ENCODE measurements around the gene CERS6. TPM values are rescaled to one million over a fixed set of nuclear protein-coding genes. Genes with fewer than 3 reads are reported as not detected.
"Not testable (repeated sequence)": the region's sequence is repeated elsewhere in the genome, so short reads cannot be mapped to it uniquely, and the experiment has no call there.

CERS6 gene
- polyA plus RNA-seq, 4 donors: 41.8 to 50.6 (median 47.4) TPM

DNA sequence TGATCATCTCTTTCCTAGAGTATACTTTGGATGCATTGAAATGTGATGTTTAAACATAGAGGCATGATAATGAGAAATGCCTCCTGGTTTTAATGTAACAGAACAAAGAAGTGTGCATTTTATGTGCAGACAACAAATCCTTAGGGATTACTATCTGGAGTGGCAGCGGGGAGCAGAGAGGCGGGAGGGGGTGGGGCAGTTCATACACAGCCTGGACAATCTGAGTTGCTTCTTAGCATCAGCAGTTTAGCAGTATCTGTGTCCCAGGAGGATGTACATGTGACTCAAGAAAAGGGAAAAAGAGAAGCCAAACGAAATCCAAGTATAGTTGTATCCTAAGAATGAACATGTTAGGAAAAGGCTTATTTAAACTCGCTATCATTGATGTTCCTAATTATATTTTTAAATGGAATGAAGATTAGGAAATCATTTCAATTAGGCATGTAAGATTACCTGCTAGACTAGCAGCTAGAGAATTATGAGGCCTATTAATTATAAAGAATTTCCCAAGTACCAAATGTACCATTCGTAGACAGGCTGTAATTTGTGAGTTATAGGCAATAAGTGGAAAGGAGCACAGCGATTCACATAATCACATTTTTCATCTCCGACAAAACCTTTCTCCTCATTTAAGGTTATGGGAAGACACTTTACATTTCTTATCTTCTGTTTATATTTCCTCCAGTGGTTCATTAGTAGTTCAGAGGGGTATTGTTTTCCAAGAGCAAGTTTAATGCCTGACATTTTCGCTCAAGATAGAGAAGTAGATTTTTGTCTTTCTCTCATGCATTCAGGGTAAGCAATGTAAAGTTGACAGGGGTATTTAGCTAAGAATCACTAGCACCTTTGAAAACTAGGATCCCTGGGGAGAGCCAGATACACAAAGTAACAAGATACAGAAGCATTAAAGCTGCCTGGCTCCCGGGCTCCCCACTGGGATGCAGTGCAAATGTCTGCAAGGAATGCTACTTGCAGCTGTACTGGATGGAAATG, 205.1 kb downstream of the CERS6 start:
- no peak for DNase-seq (ENCODE audit: low read depth in 4 of 4, low spot score in 2 of 4)

DNA sequence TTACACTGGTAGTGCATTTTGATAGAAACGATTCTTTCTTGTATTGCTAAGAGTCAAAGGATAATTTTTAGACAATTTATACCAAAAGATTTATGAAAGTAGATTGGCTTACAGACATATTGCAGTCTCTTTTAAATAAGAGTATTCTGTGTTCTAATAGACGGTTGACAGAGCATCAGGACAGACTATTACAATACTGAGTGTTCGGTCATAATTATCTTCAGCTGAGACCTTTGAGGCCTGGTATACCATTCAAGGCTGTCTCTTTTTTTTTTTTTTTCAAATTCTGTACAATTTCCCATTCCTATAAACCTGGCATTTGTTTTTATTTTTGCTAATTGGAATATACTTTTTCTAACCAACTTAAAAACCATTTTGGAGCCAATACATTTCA, 205.8 kb downstream of the CERS6 start:
- DNase-seq (ENCODE audit: low read depth in 4 of 4, low spot score in 2 of 4): no peak

DNA sequence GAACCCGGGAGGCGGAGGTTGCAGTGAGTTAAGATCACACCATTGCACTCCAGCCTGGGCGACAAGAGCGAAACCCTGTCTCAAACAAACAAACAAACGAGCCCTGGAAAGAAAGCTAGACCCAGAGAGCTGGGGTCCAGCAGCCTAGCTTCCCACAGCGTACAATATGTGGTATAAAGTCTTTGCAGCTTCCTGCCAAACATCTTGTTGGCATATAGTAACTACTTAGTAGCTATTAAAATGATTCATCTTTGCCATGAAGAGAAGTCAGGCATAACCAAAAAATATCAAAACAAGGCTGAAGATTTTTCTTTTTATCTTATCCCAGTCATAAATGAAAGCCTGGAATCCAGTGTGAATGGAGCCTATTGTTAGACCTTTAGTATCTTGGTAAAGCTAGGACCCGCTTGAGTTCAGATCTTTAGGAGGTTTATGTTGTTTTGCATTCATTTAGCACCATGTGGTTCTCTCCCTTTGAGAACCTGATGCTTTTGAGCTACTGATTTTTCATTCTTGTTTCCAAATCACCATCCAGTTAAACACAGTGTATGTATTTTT, 206.7 kb downstream of the CERS6 start:
- DNase-seq (ENCODE audit: low read depth in 4 of 4, low spot score in 2 of 4): no peak

DNA sequence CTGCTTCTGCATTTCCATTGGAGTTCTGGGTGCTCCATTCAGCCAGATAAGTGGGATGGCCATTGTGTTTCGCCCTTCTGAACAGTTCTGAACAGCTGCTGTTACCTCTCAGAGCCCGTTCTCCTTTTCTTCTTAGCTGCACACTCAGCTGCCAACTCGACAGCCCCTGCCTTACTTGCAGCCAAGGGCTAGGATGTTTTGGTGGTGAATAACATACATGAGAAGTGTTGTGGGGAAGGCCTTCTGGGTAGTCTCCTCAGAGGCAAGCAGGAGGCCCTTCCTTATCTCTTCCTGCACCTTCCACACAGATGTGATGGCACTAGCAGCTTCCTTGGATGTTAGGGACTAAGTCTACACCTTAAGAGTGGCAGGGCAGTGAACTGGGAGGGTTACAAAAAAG, 207.9 kb downstream of the CERS6 start:
- DNase-seq (ENCODE audit: low read depth in 4 of 4, low spot score in 2 of 4): no peak

DNA sequence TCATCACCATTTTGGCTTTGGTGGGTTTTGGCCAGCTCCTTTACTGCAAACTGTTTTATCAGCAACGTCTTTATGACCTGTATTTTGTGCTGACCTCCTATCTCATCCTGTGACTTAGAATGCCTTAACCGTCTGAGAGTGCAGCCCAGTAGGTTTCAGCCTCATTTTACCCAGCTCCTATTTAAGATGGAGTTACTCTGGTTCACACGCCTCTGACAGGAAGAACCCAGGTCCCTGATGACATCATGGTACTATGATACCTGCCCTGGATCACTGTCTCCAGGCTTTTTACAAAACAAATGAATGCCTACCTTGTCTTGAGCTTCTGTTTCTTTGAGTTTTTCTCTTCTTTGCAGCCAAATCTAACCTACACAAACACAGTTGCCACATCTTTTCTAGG, 208.6 kb downstream of the CERS6 start:
- not testable (repeated sequence) for DNase-seq (ENCODE audit: low read depth in 4 of 4, low spot score in 2 of 4)

DNA sequence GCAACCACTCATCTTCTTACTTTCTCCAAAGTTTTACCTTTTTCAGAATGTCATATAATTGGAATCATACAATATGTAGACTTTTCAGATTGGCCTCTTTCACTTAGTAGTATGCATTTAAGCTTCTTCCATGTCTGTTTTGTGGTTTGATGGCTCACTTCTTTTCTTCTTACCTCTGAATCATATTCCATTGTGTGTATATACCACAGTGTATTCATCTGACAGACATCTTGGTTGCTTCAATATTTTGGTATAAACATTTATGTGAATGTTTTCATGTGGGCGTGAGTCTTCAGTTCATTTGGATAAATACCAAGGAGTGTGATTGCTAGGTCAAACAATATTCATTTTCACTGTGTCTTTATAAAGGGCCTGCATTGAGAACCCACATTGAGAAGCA, 210.3 kb downstream of the CERS6 start:
- DNase-seq (ENCODE audit: low read depth in 4 of 4, low spot score in 2 of 4): no peak

DNA sequence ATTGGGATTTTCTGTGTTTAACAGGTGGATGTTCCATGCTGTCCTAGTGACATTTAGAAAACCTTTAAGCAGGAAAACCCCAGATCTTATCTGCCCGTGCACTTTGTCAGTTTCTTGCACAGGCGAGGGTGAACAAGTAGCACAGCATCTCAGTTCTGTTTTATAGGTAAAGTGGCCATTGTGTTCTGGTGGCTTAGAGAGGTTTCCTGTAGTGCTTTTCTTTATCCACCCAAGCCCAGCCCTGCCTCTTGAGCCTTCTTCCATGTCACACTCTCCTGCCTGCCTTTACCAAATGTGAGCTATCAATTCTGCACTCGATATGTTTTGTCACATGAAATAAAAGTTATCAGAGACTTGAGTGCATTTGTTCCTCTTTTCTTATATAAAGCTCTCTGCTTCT, 211.1 kb downstream of the CERS6 start:
- no peak for DNase-seq (ENCODE audit: low read depth in 4 of 4, low spot score in 2 of 4)

DNA sequence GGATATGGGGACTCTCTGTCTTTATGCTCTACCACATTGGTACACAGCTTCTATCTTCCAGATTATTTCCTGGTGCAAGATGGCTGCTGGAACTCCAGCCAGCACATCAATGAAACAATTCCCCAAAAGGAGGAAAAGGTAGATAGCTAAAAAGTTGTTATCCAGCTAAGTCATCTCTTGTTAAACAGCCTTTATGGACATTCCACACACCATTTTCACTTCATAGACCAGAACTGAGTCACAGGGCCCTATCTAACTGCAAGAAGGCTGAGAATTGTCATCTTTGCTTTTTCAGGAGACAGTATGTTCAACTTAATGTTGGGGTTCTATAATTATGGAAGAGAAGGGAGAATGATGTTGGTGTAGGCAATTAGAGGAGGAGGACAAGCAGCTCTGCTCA, 213.1 kb downstream of the CERS6 start:
- no peak for DNase-seq (ENCODE audit: low read depth in 4 of 4, low spot score in 2 of 4)

DNA sequence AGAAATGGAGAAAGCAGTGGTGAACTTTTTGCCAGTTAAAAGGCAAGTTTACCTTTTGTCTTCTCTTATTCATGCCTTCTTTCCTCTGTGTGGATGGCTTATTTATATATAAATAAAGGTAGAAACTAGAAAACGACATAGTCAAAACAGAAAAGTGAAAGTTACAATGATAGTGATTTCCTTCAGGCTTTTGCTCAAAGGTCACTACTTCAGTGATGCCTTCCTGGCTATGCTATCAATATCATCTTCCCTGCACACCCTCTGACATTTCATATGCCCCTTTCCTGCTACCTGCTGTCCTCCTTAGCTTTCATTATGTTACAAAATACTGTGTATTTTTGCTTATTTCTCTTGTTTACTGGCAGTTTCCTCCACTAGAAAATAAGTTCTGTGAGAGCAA, 214.4 kb downstream of the CERS6 start:
- DNase-seq (ENCODE audit: low read depth in 4 of 4, low spot score in 2 of 4): no peak

DNA sequence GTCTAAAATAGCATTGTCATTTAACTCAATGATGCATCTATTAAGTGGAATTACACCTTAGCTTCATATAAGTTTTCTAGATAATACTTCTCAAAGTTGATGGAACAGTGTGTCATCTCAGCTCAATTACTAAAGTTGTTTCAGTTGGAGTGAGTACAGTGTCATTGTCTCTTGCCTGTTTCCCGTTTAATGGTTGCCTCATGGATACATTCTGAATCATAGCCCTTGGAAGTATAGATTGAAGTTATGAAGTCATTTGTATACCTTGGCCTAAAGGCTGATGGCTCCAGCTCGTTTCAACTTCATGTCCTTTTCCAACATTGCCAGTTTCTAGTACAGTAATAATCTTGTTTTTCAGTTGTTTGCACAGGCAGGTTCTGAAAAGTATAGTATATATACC, 215.9 kb downstream of the CERS6 start:
- no peak for DNase-seq (ENCODE audit: low read depth in 4 of 4, low spot score in 2 of 4)

DNA sequence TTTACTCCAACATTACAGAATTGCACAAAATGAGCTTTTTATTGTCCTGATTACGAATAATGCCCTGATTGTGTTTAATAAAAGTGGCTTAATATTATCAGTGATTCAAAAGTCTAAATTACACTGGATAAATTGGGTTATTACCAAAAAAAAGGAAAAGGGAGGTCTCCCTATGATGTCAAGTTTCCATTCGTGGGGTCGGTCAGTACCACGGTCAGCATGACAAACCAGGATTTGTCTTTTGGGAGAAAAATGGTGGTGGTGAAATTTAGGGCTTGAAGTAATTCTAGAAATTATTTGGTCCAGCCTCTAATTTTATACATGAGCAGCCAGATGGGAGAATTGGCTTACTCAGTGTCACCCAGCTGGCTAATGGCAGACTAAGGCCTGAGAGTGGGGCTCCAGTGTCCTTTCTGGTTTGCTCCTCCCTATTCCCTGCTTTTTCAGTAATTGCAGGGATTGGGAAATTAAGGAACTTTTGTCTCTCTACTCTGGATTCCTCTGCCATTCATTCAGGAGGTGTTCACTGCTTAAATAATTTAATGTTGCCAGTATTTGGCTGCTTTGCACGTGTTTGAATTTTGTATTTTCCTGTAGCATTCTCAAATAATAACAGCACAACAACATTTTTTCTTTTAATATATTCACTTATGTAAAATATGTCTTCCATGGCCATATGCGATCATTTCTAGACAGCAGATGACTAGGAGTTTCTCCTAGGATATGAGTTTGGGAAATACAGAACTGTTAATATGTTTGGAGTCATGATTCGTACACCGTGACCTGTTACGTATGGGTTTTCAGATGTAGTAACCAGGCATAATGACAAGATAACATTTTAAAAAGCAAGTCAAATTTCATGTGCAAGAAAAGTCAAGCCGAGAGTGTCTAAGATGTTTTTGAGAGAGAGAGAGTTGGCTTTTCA, 217.5 kb downstream of the CERS6 start:
- no peak for DNase-seq (ENCODE audit: low read depth in 4 of 4, low spot score in 2 of 4)

DNA sequence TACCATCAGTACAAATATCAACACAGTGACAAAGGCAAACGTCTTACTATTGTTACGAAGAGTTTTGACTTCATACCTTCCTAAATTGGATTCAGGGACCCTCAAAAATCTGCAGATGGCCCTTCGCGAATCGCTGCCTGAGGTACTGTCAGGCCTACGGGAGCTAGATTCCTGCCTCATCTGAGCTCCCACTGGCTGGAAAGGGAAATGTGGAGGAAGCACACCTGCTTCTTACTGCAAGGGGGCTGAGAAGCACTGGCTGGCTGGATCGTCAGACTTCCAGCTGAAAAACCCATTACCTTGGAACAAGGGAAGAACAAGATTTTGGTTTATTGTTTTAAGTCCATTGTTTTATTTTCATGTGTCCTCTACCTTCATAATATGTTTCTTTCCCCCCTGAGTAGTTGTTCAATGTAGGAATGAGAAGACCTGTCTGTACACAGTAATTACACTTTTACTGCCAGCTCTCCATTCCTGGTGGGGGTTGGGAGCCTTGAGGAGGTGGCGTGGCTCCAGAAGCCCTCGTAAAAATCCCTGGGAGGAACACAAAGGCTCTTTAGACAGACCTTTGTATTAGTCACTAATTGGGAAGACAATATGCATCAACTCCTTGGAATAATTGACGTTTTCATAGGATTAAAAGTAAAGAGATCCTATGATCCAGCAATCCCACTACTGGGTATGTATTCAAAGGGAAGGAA, 222.2 kb downstream of the CERS6 start:
- DNase-seq (ENCODE audit: low read depth in 4 of 4, low spot score in 2 of 4): no peak

DNA sequence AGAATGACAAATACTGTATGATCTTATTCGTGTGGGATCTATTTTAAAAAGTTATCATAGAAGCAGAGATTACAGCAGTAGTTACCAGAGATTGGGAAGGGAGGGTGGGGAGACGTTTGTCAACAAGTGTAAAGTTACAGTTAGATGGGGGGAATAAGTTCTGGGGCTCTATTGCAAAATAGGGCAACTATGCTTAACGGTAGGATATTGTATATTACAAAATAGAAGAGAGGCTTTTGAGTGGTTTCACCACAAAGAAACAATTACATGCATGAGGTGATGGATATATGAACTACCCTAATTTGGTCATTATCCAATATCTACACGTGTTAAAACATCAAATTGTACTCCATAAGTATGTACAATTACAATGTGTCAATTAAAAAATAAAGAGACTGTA, 223.0 kb downstream of the CERS6 start:
- no peak for DNase-seq (ENCODE audit: low read depth in 4 of 4, low spot score in 2 of 4)

DNA sequence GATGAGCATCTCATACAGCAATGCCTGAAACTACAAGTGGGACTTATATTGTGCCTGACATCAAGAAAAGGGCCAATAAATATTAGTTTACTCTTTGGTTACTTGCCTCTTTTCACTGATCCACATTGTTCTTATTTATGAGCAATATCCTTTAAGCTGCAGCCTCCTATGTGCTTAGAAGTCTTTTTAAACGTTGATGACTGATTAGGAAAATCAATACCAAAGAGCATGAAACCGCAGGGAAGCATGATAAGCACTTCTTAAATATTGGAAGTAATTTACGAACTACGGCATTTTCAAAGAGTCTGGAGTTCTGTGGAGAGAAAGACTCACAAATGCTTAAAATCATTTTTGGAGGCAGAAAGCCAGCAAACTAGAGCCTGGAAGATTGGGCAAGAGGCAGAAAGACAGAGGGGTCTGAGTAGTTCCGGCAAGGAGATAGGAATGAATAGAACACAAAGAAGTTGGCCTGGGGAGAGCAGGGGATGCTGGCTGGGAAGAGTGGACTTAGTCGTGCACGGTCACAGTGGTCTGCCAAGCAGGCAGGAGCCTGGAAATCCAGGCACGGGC, 223.8 kb downstream of the CERS6 start:
- DNase-seq (ENCODE audit: low read depth in 4 of 4, low spot score in 2 of 4): no peak

DNA sequence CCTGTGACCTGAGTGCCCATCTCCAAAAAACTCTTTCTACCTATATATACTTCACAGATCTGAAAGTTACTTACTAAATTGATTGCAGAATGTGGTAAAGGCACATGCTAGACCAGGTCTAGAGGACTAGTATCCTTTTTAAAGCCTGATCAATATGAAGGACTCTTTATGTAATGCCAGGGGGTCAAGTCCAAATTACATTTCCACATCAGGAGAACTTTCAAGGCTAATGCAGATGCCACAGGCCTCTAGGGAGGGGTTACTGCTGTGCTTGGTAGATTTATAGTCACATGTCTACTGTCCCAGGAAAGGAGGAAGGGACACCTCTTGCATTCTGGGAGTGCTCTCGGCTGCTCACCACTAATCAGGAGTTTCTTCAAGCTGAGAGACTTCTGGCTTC, 227.9 kb downstream of the CERS6 start:
- DNase-seq (ENCODE audit: low read depth in 4 of 4, low spot score in 2 of 4): no peak

DNA sequence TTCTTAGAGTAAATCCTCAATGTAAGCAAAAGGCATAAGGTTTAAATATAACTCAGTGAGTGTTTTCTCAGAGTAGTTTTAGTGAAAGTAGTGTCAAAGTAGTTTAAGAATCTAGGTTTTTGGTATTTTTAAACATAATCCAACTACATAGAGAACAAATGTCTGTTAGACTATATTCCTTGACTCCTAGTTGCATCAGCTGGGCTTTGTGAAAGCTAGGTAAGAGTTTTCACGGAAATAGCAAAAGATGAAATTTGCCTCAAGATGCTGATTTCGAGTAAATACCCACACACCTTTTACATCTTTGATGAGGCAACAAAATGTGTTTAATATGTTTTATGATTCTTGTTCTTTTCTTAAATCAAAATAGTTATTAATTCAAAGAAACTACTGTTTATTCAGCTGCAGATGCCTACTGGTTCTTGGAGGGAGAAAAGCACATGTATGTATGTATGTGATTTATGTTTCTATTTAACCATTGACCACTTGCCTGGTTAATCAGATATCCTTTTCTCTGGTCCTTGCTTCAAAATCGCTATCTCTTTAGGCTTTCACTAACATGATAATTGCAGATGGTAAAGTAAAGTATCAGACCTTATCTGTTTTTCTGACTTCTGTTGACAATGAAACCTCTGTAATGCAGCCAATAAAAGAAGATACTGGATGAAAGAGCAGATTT, 229.0 kb downstream of the CERS6 start:
- no peak for DNase-seq (ENCODE audit: low read depth in 4 of 4, low spot score in 2 of 4)

DNA sequence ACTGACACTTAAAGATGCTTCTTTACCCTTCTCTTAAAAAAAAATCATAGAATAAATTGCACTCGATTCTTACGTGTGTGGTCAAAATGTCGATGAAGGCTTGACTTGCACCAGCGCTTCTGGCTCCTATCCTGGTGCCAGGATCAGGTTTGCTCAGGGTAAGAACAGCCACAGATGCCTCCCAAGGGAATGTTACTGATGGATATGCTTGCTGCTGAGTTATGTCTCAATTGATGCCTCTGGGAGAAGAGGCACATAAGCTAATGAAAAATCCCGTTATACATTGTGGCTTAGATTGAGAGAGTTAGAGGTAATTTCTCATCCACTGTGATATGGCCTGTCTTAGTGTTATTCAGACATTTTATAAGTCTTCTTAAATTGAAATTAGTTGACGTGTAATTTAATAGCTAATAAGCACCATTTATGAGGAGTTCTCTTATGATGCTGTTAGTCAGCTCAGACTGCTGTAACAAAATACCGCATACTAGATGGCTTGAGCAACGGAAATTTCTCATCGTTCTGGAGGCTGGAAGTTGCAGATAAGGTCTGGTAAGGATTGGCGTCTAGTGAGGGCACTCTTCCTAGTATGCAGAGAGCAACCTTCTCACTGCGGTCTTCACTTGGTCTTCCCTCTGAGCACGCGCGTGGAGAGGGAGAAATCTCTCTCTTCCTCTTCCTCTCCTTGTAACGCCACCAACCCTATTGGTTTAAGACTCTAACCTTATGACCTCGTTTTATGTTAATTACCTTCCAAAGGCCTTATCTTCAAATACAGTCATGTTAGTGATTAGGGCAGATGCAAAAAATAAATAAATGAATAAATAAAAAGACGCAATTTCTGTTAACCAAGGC, 229.8 kb downstream of the CERS6 start:
- no peak for DNase-seq (ENCODE audit: low read depth in 4 of 4, low spot score in 2 of 4)

DNA sequence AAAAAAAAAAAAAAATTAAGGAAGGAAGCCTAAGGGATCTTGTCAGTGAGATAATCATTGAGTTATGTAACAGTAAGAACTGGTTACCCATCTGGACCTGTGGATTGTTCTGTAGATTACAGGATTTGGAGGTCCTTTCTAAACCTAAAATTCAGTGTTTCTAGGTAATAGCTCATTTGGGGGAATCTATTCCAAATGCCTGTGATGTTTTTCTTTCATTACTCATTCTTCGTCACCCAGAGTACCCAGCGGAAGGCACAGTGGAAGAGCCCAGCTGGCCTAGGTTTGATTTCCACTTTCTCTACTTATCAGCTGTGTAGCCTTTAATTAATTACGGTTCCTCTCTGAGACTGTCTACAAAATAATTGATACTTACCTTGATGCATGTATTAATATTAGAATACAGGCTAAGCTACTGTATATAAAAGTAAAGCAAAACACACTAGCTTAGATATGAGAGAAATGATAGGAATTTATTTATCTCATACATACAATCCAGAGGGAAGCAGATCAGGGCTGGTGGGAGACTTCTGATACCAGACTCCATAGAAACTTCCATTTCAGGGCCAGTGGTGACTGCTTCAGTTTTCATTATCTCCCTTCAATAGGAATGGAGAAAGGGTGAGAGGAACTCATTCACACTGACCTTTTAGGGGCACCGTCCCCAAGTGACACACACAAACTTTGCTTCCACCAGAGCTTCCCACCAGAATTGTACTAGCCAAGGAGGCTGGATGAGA, 230.6 kb downstream of the CERS6 start:
- DNase-seq (ENCODE audit: low read depth in 4 of 4, low spot score in 2 of 4): no peak
